Measurements from ENCODE around the gene NAALADL1. TPM values are rescaled to one million over a fixed set of nuclear protein-coding genes. Genes with fewer than 3 reads are reported as not detected.

Gene NAALADL1
- total and polyA plus RNA-seq, 12 donors: 1.3 to 15.7 (median 5.5) TPM

DNA sequence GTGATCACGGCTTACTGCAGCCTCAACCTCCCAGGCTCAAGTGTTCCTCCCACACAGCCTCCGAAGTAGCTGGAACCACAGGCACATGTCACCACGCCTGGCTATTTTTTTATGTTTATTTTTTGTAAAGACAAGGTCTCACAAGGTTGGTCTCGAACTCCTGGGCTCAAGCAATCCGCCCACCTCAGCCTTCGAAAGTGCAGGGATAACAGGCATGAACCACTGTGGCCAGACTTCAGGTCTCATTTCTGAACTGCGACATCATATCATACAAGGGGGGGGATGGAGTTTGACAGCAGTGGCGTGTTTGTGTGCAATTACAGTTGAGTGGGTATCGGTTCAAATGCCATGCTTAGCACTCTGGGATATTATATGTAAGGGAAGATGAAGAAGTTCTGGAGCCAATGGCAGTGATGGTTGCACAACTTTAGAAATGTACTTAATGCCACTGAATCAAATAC is 6.9 kb downstream of the NAALADL1 start:
- intact Hi-C loops (cut with DNase I): no loop called here
- WGBS, 4 donors: 77 to 84% (median 80%) methylated on average over 9 of the region's 9 CpGs

DNA sequence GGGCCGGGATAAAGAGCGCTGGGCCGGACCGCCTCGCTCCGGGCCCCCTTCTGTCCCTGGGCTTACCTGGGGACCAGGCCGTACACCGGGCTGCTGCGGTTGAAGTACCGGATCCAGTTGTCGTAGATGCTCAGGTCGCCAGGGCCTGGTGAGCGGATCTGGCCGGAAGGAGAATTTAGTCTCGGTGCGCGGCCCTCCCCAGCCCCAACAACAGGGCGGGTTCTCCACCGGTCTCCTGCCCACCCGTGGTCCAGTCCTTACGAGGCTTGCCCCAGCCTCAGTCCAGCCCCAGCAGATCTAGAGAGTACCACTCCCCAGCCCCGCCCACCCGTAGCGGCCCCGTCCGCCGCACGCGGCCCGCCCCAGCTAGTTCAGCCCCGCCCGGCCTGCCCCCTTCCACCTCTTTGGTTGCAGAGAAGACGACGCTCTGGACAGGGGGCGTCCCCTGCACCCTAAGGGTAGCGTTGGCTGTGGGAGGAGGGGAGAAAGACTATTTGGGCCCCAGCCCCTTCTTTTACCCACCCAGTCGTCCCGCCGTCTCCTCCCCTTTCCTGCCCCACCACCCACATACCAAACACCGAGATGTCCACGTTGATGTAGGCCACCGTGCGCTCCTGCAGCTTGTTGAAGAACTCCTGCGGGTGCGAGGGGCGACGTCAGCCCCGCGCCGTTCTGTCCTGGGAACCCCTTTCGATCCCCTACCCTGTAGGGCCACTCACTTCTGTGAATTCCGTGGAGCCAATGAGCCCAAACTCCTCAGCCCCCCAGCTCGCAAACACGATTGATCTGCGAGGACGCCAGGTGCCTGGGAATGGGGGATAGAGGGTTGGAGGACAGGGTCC is 10.6 kb downstream of the NAALADL1 start:
- TF ChIP-seq POLR2A (IDR thresholded peaks at IDR 0.05): no peak
- TF ChIP-seq, protein P1, sequence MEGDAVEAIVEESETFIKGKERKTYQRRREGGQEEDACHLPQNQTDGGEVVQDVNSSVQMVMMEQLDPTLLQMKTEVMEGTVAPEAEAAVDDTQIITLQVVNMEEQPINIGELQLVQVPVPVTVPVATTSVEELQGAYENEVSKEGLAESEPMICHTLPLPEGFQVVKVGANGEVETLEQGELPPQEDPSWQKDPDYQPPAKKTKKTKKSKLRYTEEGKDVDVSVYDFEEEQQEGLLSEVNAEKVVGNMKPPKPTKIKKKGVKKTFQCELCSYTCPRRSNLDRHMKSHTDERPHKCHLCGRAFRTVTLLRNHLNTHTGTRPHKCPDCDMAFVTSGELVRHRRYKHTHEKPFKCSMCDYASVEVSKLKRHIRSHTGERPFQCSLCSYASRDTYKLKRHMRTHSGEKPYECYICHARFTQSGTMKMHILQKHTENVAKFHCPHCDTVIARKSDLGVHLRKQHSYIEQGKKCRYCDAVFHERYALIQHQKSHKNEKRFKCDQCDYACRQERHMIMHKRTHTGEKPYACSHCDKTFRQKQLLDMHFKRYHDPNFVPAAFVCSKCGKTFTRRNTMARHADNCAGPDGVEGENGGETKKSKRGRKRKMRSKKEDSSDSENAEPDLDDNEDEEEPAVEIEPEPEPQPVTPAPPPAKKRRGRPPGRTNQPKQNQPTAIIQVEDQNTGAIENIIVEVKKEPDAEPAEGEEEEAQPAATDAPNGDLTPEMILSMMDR (IDR thresholded peaks at IDR 0.05): no peak
- no peak for DNase-seq
- Histone ChIP-seq H3K4me3 (peak overlapping the region in 2 of 4 donors; percentile 11 to 58), H3K27ac (peak overlapping the region in 1 of 5 donors; percentile 2), H3K36me3 (replicated peaks in 1 of 2) (no peaks in the 10 kb centered on the region), H3K27me3 (no peaks in the 10 kb centered on the region), H3K4me1 (replicated peaks in 1 of 2) (peaks cover 0 to 13% of the 10 kb centered on the region in 2 donors), H3K9me3 (replicated peaks in 1 of 3) (no peaks in the 10 kb centered on the region)
- 38 to 71% (median 43%) methylated on average over 22 to 56 of the region's 56 CpGs for WGBS, 4 donors
- intact Hi-C loops (cut with DNase I): no loop called here

More for the DNA sequence above, 6.9 kb downstream of the NAALADL1 start:
- Histone ChIP-seq H3K27ac (no peak overlapping the region), H3K9me3 (replicated peaks in 1 of 3) (no peaks in the 10 kb centered on the region), H3K27me3 (no peaks in the 10 kb centered on the region), H3K4me1 (replicated peaks in 1 of 2) (no peaks in the 10 kb centered on the region), H3K36me3 (replicated peaks in 1 of 2) (no peaks in the 10 kb centered on the region), H3K4me3 (no peak overlapping the region)
- no peak for DNase-seq
- TF ChIP-seq POLR2A (IDR thresholded peaks at IDR 0.05): no peak
- TF ChIP-seq, protein P1 (IDR thresholded peaks at IDR 0.05): no peak

DNA sequence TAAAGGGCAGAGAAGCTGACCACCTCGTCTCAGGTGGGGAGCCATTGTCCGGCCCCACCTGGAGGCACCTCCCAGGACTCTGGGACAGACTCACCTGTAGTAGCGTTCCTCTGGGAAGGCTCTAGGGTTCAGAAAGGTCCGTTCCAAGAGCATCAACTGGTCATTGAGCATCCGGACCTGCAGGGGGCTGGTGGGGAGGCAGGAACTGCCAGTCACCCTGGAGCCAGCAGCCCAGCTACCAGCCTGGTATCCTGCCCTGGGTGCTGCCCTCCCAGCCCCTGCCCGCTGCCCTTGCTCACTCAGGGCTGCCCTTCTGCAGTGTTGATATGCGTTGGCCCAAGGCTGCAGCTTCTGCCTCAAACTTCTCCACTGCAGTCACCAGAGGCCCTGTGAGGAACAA is 12.6 kb downstream of the NAALADL1 start:
- Histone ChIP-seq H3K27me3 (no peaks in the 10 kb centered on the region), H3K4me1 (replicated peaks in 1 of 2) (peaks cover 0 to 26% of the 10 kb centered on the region in 2 donors), H3K9me3 (replicated peaks in 1 of 3) (no peaks in the 10 kb centered on the region), H3K27ac (no peak overlapping the region), H3K36me3 (replicated peaks in 1 of 2) (no peaks in the 10 kb centered on the region), H3K4me3 (no peak overlapping the region)
- DNase-seq: no peak
- intact Hi-C loops (cut with DNase I): no loop called here
- no peak for TF ChIP-seq POLR2A (IDR thresholded peaks at IDR 0.05)
- TF ChIP-seq, protein P1 (IDR thresholded peaks at IDR 0.05): no peak
- 85 to 95% (median 89%) methylated on average over 6 to 7 of the region's 7 CpGs for WGBS, 4 donors

- H3K27me3 ChIP-seq: no peaks in the 10 kb centered on the region
- TF ChIP-seq POLR2A (IDR thresholded peaks at IDR 0.05): no peak
- TF ChIP-seq, protein P1 (IDR thresholded peaks at IDR 0.05): no peak
- H3K4me3 ChIP-seq: no peak overlapping the region
- H3K27ac ChIP-seq: no peak overlapping the region
- H3K4me1 ChIP-seq (replicated peaks in 1 of 2): peaks cover 0 to 31% of the 10 kb centered on the region in 2 donors
- no peaks in the 10 kb centered on the region for H3K9me3 ChIP-seq (replicated peaks in 1 of 3)
- intact Hi-C loops (cut with DNase I): no loop called here
- 71 to 85% (median 80%) methylated on average over 4 to 5 of the region's 5 CpGs for WGBS, 4 donors
- no peaks in the 10 kb centered on the region for H3K36me3 ChIP-seq (replicated peaks in 1 of 2)
- DNase-seq: peak in 1 of 7 donors; percentile 32
Measured at GRCh38 chr11:65045061-65045460, 13.3 kb downstream of the NAALADL1 start.
